ENCODE measurements around the gene ACTR6. TPM values are rescaled to one million over a fixed set of nuclear protein-coding genes. Genes with fewer than 3 reads are reported as not detected.

Gene ACTR6
- total and polyA plus RNA-seq, 10 of the 15 experiments (the other 5 are each of a cell fraction or from before 2014, with no cell fraction given) = 17.4 to 62.4 (median 40.5) TPM

GRCh38 chr12:100156731-100157426 lies 43.7 kb upstream of the ACTR6 start:
- Histone ChIP-seq H3K79me2 (ENCODE audit: control insufficient read depth, insufficient read depth, low read length) (no peaks in the 10 kb centered on the region), H3K27ac (ENCODE audit: control insufficient read depth, insufficient read depth) (no peak overlapping the region), H3K36me3 (ENCODE audit: control insufficient read depth in 2 of 2, insufficient read depth in 2 of 2, low read length in 1 of 2) (no peaks in the 10 kb centered on the region), H3K4me2 (ENCODE audit: control insufficient read depth, insufficient read depth) (no peak overlapping the region), H3K9me3 (replicated peaks; ENCODE audit: control insufficient read depth, insufficient read depth, low read length) (no peaks in the 10 kb centered on the region), H2AFZ (ENCODE audit: control insufficient read depth, low read depth, low read length) (no peak overlapping the region), H3K27me3 (replicated peaks in 1 of 2; ENCODE audit: control insufficient read depth in 2 of 2, insufficient read depth in 2 of 2, low read length in 1 of 2) (no peaks in the 10 kb centered on the region), H3K4me1 (ENCODE audit: control insufficient read depth, insufficient read depth, low read length) (0 out of 2 replicates have a peak, but pooled peaks cover 3% of the 10 kb centered on the region), H3K9ac (ENCODE audit: control insufficient read depth, insufficient read depth, low read length) (no peak overlapping the region), H4K20me1 (ENCODE audit: control insufficient read depth, insufficient read depth) (no peaks in the 10 kb centered on the region), H3K4me3 (no peak overlapping the region)
- WGBS (ENCODE audit: insufficient coverage, insufficient replicate concordance, low lambda C conversion rate, missing lambda C conversion rate) = 81% methylated on average over 9 of the region's 11 CpGs
- ChIA-PET CTCF (interaction anchor here (0.6 to 1.1 kb wide), 2 partner anchors 29 to 398 kb away, joined by 3 to 5 read pairs; no protein-coding TSS in a partner anchor), RAD21 (ENCODE audit: unreplicated experiment) (no interaction called here), SMC1A (ENCODE audit: uncharacterized antibody, unreplicated experiment) (no interaction called here), POLR2A (no interaction called here)
- DNase-seq (ENCODE audit: low read depth, low spot score) = no peak
- BruUV-seq (replicated peaks) = no TSS peak
- intact Hi-C loops (cut with micrococcal nuclease; ENCODE audit: unreplicated experiment) (loop anchor here (10.0 kb wide), 1 partner anchor 398 kb away; no protein-coding TSS in a partner anchor), in situ Hi-C loops (cut with MboI) (no loop called here)
- TF ChIP-seq POU2F2 (IDR thresholded peaks at IDR 0.05; ENCODE audit: borderline replicate concordance, low read depth, low read length) (no peak), RAD21 (IDR thresholded peaks at IDR 0.05; ENCODE audit: insufficient read depth, low read depth, low read length) (no peak), EZH2 (IDR thresholded peaks at IDR 0.05; ENCODE audit: borderline replicate concordance, control insufficient read depth, low read depth, low read length) (no peak), FOXM1 (IDR thresholded peaks at IDR 0.05; ENCODE audit: low read depth, low read length) (no peak), CREB1 (IDR thresholded peaks at IDR 0.05; ENCODE audit: low read depth) (no peak), SUPT20H (IDR thresholded peaks at IDR 0.05; ENCODE audit: borderline replicate concordance, control insufficient read depth, low read depth, low read length) (no peak), CHD2 (IDR thresholded peaks at IDR 0.05; ENCODE audit: borderline replicate concordance, low read depth, low read length) (no peak), MTA3 (IDR thresholded peaks at IDR 0.05; ENCODE audit: borderline replicate concordance, low read length) (no peak), NBN (IDR thresholded peaks at IDR 0.05) (no peak), POLR2A (IDR thresholded peaks at IDR 0.05; ENCODE audit: low read depth, low read length) (no peak), PRDM15 (CRISPR knock-in tag; IDR thresholded peaks at IDR 0.05) (no peak), E2F4 (IDR thresholded peaks at IDR 0.05; ENCODE audit: low read depth, low read length) (no peak), EED (IDR thresholded peaks at IDR 0.05; ENCODE audit: low read depth) (no peak), YBX1 (IDR thresholded peaks at IDR 0.05) (no peak), ZNF24 (IDR thresholded peaks at IDR 0.05) (no peak), MLLT1 (IDR thresholded peaks at IDR 0.05) (no peak), TBL1XR1 (IDR thresholded peaks at IDR 0.05; ENCODE audit: low read depth, low read length) (no peak), CBX5 (IDR thresholded peaks at IDR 0.05; ENCODE audit: low read depth) (no peak), NR2C2 (IDR thresholded peaks at IDR 0.05; ENCODE audit: borderline replicate concordance, control insufficient read depth, insufficient read length, low read depth) (no peak)
- no peak for FAIRE-seq
- no peak for ATAC-seq

All from GM12878 (cell line).